ENCODE measurements around the gene LILRB4. TPM values are rescaled to one million over a fixed set of nuclear protein-coding genes. Genes with fewer than 3 reads are reported as not detected.

Gene LILRB4
- total RNA-seq (10 to 100 TPM; 16.4 to 40.3 (median 33.4) TPM), polyA plus RNA-seq (10 to 100 TPM; 11.2 to 16.6 (median 12.0) TPM)
- long read RNA-seq, donor 1, partial matches to known transcripts = 0 of 3 reads
- long read RNA-seq, donor 1, other reads (novel, unspliced or antisense) = 0 of 3 reads
- long read RNA-seq, donor 2, partial matches to known transcripts = 0 of 1 reads
- long read RNA-seq, donor 2, other reads (novel, unspliced or antisense) = 0 of 1 reads

DNA sequence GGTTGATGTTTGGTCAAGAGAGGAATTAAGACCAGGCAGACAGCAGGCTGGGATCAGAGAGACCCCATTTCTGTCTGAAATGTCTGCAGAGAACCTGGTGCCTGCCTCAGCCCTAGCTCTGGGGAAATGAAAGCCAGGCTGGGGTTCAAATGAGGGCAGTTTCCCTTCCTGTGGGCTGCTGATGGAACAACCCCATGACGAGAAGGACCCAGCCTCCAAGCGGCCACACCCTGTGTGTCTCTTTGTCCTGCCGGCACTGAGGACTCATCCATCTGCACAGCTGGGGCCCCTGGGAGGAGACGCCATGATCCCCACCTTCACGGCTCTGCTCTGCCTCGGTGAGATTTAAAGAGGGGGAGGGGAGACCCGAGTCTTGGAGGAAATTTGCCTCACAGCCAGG, at the start of gene LILRB4:
Gene LILRB4 (plus strand): TSS at position 256 of the 400 bp plus-strand sequence. CDS start 49 bp downstream, at position 305.
- intact Hi-C loops (cut with DNase I; ENCODE audit: low total_unique reads) = no loop called here
- H3K4me3 ChIP-seq = peak within 1 kb of the TSS in 2 of 8 donors; percentile 22 to 44
- H3K4me1 ChIP-seq = peaks cover 0 to 44% (median 22%) of the 10 kb centered on the region in 6 donors
- H3K36me3 ChIP-seq = peaks cover 0 to 15% (median 0%) of the 10 kb centered on the region in 6 donors
- TF ChIP-seq POLR2A (IDR thresholded peaks at IDR 0.05) (no peak), POLR2AphosphoS5 (IDR thresholded peaks at IDR 0.05) (peak; percentile 54 to 62 (median 57))
- H3K27ac ChIP-seq = peak within 1 kb of the TSS in 3 of 8 donors; percentile 13 to 66 (median 62)
- peaks cover 0 to 53% (median 7%) of the 10 kb centered on the region in 7 donors for H3K27me3 ChIP-seq (replicated peaks in 1 of 7)
- WGBS, 5 donors = 31 to 60% (median 53%) methylated on average over 7 of the region's 7 CpGs
- H3K9me3 ChIP-seq = peaks cover 0 to 9% (median 2%) of the 10 kb centered on the region in 8 donors
- DNase-seq = no peak

DNA sequence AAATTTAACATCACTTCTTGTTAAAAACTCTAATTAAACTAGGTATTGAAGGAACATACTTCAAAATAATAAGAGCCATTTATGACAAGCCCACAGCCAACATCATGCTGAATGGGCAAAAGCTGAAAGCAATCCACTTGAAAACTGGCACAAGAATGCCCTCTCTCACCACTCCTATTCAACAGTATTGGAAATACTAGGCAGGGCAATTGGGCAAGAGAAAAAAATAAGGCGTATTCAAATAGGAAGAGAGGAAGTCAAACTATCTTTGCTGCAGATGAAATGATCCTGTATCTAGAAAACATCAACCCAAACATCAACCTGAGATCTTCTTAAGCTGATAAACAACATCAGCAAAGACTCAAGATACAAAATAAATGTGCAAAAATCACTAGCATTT, 48.1 kb upstream of the LILRB4 start:
- no peak overlapping the region for H3K4me3 ChIP-seq
- peaks cover 0 to 46% (median 14%) of the 10 kb centered on the region in 6 donors for H3K4me1 ChIP-seq
- H3K27ac ChIP-seq = no peak overlapping the region
- no peaks in the 10 kb centered on the region for H3K27me3 ChIP-seq (replicated peaks in 1 of 7)
- DNase-seq = no peak
- TF ChIP-seq, protein P1, sequence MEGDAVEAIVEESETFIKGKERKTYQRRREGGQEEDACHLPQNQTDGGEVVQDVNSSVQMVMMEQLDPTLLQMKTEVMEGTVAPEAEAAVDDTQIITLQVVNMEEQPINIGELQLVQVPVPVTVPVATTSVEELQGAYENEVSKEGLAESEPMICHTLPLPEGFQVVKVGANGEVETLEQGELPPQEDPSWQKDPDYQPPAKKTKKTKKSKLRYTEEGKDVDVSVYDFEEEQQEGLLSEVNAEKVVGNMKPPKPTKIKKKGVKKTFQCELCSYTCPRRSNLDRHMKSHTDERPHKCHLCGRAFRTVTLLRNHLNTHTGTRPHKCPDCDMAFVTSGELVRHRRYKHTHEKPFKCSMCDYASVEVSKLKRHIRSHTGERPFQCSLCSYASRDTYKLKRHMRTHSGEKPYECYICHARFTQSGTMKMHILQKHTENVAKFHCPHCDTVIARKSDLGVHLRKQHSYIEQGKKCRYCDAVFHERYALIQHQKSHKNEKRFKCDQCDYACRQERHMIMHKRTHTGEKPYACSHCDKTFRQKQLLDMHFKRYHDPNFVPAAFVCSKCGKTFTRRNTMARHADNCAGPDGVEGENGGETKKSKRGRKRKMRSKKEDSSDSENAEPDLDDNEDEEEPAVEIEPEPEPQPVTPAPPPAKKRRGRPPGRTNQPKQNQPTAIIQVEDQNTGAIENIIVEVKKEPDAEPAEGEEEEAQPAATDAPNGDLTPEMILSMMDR (IDR thresholded peaks at IDR 0.05 in 8 of 11, conservative IDR thresholded peaks at IDR 0.05 in 3 of 11) = no peak
- TF ChIP-seq POLR2AphosphoS5 (IDR thresholded peaks at IDR 0.05) (no peak), POLR2A (IDR thresholded peaks at IDR 0.05) (no peak)
- no peaks in the 10 kb centered on the region for H3K36me3 ChIP-seq
- 65 to 79% (median 73%) methylated on average over 1 of the region's 1 CpG for WGBS, 5 donors
- intact Hi-C loops (cut with DNase I; ENCODE audit: low total_unique reads) = no loop called here
- H3K9me3 ChIP-seq = peaks cover 0 to 17% (median 0%) of the 10 kb centered on the region in 8 donors

DNA sequence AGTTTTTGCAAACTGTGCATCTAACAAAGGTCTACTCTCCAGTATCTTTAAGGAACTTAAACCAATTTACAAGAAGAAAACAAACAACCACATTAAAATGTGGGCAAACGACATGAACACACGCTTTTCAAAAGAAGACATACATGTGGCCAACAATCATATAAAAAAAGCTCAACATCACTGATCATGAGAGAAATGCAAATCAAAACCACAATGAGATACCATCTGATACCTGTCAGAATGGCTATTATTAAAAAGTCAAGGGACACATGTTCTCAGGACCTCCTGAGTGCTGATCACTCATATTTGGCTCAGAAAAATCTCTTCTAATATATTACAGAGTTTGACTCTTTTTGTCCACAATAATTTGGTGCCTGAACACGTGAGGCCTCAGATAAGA, 46.7 kb upstream of the LILRB4 start:
- Histone ChIP-seq H3K9me3 (peaks cover 0 to 7% (median 0%) of the 10 kb centered on the region in 8 donors), H3K27me3 (replicated peaks in 1 of 7) (no peaks in the 10 kb centered on the region), H3K27ac (peak overlapping the region; percentile 44 to 86 (median 79)), H3K36me3 (no peaks in the 10 kb centered on the region), H3K4me1 (peaks cover 0 to 57% (median 16%) of the 10 kb centered on the region in 6 donors), H3K4me3 (peak overlapping the region in 4 of 8 donors; percentile 27 to 68 (median 44))
- intact Hi-C loops (cut with DNase I; ENCODE audit: low total_unique reads) = no loop called here
- TF ChIP-seq, protein P1 (IDR thresholded peaks at IDR 0.05 in 8 of 11, conservative IDR thresholded peaks at IDR 0.05 in 3 of 11) = no peak
- TF ChIP-seq POLR2AphosphoS5 (IDR thresholded peaks at IDR 0.05) (no peak), POLR2A (IDR thresholded peaks at IDR 0.05) (no peak)
- no peak for DNase-seq
- 40 to 58% (median 58%) methylated on average over 3 of the region's 3 CpGs for WGBS, 5 donors

DNA sequence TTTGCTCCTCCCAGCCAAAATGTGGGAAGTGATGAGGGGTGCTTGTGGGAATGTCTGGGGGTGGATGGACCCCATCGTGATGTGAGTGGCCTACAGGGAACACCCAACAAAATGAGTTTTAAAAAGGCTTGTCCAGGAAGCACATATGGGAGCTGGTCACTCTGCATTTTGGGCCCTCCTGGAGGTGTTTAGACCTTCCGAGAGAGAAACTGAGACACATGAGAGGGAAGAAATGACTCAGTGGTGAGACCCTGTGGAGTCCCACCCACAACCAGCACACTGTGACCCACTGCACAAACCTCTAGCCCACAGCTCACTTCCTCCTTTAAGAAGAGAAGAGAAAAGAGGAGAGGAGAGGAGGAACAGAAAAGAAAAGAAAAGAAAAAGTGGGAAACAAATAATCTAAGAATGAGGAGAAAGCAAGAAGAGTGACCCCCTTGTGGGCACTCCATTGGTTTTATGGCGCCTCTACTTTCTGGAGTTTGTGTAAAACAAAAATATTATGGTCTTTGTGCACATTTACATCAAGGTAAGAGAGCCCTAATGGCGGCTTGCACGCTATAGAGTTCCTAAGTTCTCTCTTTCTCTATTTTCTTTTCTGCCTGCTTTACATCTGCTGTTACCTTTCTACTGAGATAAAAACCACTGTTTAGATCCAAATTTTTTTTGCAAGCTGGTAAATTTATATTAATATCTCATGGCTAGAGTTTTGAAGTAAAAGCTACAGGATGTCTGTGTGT, 45.8 kb upstream of the LILRB4 start:
- H3K27ac ChIP-seq = peak overlapping the region; percentile 44 to 86 (median 79)
- peak overlapping the region; percentile 22 to 68 (median 42) for H3K4me3 ChIP-seq
- DNase-seq = no peak
- no peaks in the 10 kb centered on the region for H3K27me3 ChIP-seq (replicated peaks in 1 of 7)
- intact Hi-C loops (cut with DNase I; ENCODE audit: low total_unique reads) = no loop called here
- H3K4me1 ChIP-seq = peaks cover 0 to 60% (median 18%) of the 10 kb centered on the region in 6 donors
- H3K9me3 ChIP-seq = peaks cover 0 to 4% (median 0%) of the 10 kb centered on the region in 8 donors
- no peaks in the 10 kb centered on the region for H3K36me3 ChIP-seq
- TF ChIP-seq, protein P1 (IDR thresholded peaks at IDR 0.05 in 8 of 11, conservative IDR thresholded peaks at IDR 0.05 in 3 of 11) = no peak
- peak in 1 of 3 donors; percentile 71 for TF ChIP-seq POLR2AphosphoS5 (IDR thresholded peaks at IDR 0.05)
- WGBS, 5 donors = 47 to 69% (median 51%) methylated on average over 5 of the region's 5 CpGs

Data from spleen (tissue), 13 donors.